Breast epithelium (tissue), 4 donors: ENCODE data around the gene GFOD1. TPM values are rescaled to one million over a fixed set of nuclear protein-coding genes. Genes with fewer than 3 reads are reported as not detected.
A peak's percentile ranks its signal among the peaks of the same experiment; 100 is the strongest.

Experiments used
- DNase-seq, 2 donors: peaks; one replicate each; pipeline ENCODE4 v3.0.0-alpha.2; 2019; ENCODE audit warnings: low spot score in 2 of 2
- H3K27ac ChIP-seq, 2 donors: fragments of 200-600 bp; sonication (generic) in 1 of 2; one replicate each; pipeline ENCODE4 v1.5.1; 2016 to 2019; ENCODE audit warnings: mild to moderate bottlenecking in 1 of 2
- H3K27me3 ChIP-seq, 2 donors: fragments of 200-600 bp; sonication (generic) in 1 of 2; one replicate each; pipeline versions ENCODE4 v1.5.1 to v1.6.0; 2017 to 2019; ENCODE audit warnings: control low read depth in 1 of 2, mild to moderate bottlenecking in 1 of 2
- H3K36me3 ChIP-seq: fragments of 200-600 bp; one replicate; pipeline ENCODE4 v1.5.1; 2019
- H3K4me1 ChIP-seq, 2 donors: fragments of 200-600 bp; sonication (generic); one replicate each; pipeline ENCODE4 v1.5.1; 2016 to 2019; ENCODE audit warnings: control low read depth in 1 of 2
- H3K4me3 ChIP-seq, 3 donors: fragments of 200-600 bp; sonication (generic); 1 replicate in 2 of 3; 2 replicates in 1 of 3; pipeline ENCODE4 v1.5.1; 2016 to 2019; ENCODE audit warnings: mild to moderate bottlenecking in 3 of 3, moderate library complexity in 2 of 3
- H3K9me3 ChIP-seq, 2 donors: fragments of 200-600 bp; sonication (generic) in 1 of 2; one replicate each; pipeline ENCODE4 v1.5.1; 2016 to 2019; ENCODE audit warnings: control low read depth in 1 of 2
- POLR2A ChIP-seq: fragments of 450-650 bp; IDR thresholded peaks from one replicate; pipeline ENCODE4 v1.6.1; 2016; ENCODE audit warnings: antibody characterized with exemption, mild to moderate bottlenecking, moderate library complexity
- POLR2AphosphoS5 ChIP-seq, 3 donors: sonication (generic); formaldehyde crosslinking; IDR thresholded peaks; one replicate each; pipeline ENCODE4 v1.6.1; 2017; ENCODE audit warnings: antibody characterized with exemption in 3 of 3
- intact Hi-C: fragments of 100-400 bp; cut with DNase I; formaldehyde crosslinking; loops from one replicate; pipeline ENCODE4 v1.15.1; 2023; ENCODE audit warnings: low total_unique reads
- total RNA-seq, 3 donors: library from RNA; depleted of rRNA; stranded (reverse); fragments of >200 nt; gene quantifications; one replicate each; pipeline ENCODE4 v1.1.0, GENCODE V29; 2016
- TF ChIP-seq, protein P1 (sequence below), 3 donors: fragments of 450-650 bp; IDR thresholded peaks; one replicate each; pipeline ENCODE4 v1.5.1; 2016 to 2017; ENCODE audit warnings: antibody characterized with exemption in 3 of 3, mild to moderate bottlenecking in 3 of 3, moderate library complexity in 3 of 3

Gene GFOD1
- total RNA-seq, 3 donors from 2014 or later = 11.6 to 33.3 (median 23.3) TPM

DNA sequence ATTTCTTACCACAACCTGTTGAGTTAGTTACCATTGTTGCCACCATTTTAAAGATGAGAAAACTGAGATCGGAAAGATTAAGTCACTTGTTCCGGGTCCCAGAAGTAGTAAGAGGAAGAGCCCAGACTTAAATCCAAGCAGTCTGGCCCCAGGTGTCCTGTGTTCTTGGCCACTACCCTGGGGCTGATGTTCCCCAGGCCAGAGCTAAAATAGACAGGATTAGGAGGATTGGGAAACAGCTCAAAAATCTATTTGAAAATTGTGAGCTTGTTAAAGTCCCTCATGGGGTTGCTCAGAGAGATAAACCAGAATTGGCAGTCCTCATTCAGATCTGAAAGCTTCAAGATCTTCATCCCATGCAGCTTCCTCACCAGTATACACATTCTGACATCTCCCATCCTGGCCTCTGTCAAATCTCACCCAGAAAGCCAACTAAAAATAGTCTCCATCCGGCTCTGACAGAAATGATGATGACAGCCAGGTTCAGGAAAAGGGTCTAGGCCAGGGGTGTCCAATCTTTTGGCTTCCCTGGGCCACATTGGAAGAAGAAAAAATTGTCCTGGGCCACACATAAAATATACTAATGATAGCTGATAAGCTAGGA lies 62.0 kb downstream of the GFOD1 start:
- Histone ChIP-seq H3K4me3 (no peak overlapping the region), H3K27ac (no peak overlapping the region), H3K36me3 (no peaks in the 10 kb centered on the region), H3K4me1 (peaks cover 0 to 6% of the 10 kb centered on the region in 2 donors), H3K27me3 (no peaks in the 10 kb centered on the region), H3K9me3 (no peaks in the 10 kb centered on the region)
- DNase-seq = no peak
- TF ChIP-seq, protein P1, sequence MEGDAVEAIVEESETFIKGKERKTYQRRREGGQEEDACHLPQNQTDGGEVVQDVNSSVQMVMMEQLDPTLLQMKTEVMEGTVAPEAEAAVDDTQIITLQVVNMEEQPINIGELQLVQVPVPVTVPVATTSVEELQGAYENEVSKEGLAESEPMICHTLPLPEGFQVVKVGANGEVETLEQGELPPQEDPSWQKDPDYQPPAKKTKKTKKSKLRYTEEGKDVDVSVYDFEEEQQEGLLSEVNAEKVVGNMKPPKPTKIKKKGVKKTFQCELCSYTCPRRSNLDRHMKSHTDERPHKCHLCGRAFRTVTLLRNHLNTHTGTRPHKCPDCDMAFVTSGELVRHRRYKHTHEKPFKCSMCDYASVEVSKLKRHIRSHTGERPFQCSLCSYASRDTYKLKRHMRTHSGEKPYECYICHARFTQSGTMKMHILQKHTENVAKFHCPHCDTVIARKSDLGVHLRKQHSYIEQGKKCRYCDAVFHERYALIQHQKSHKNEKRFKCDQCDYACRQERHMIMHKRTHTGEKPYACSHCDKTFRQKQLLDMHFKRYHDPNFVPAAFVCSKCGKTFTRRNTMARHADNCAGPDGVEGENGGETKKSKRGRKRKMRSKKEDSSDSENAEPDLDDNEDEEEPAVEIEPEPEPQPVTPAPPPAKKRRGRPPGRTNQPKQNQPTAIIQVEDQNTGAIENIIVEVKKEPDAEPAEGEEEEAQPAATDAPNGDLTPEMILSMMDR (IDR thresholded peaks at IDR 0.05) = no peak
- no peak for TF ChIP-seq POLR2A
- no peak for TF ChIP-seq POLR2AphosphoS5 (IDR thresholded peaks at IDR 0.05)
- intact Hi-C loops = no loop called here

DNA sequence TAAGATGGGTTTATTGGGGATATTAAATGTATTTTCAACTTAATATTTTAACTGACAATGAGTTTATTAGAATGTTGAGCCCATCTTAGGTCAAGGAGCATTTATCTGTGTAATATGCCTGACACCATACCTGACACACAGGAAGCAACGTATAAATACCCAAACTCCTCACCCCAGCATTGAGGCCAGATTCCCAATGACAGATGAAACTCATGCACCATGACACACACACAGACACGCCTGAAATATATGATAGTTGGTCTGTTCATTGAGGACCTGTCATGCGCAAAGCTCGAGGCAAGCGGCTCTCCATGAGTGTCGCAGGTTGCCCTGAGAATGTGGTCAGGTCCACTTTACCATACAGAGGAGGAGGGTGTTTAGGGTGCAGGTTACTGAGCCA lies 64.1 kb downstream of the GFOD1 start:
- peak overlapping the region; percentile 67 to 80 for H3K27ac ChIP-seq
- no peak for DNase-seq
- H3K9me3 ChIP-seq = no peaks in the 10 kb centered on the region
- TF ChIP-seq POLR2A (no peak), POLR2AphosphoS5 (IDR thresholded peaks at IDR 0.05) (no peak)
- TF ChIP-seq, protein P1 (IDR thresholded peaks at IDR 0.05) = no peak
- no peaks in the 10 kb centered on the region for H3K4me1 ChIP-seq
- H3K4me3 ChIP-seq = no peak overlapping the region
- no peaks in the 10 kb centered on the region for H3K27me3 ChIP-seq
- H3K36me3 ChIP-seq = no peaks in the 10 kb centered on the region
- intact Hi-C loops = no loop called here

DNA sequence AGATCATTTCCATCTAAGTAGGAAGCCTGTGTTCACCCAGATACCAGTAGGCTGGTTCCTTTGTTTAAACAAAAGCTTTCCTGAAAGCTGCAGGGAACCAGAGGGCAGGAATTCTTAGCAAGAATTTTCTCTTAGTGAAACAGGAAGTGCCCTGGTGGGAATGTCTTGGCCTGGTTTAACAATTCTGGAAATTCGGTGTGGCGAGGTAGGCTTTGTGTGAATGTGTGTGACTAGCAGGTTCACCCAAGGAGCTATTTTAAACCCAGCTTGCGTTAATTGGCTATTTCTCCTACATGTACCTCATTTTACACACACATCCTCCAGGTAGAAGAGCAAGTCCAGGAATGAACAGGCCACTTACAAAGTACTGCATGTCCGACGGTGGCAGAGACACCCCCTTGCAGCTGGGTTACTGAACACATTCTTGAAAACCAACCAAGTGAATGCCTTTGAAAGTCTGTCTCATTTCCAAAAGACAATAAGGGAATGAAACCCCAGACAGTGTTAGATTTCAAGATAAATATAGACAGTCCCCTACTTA lies 64.6 kb downstream of the GFOD1 start:
- peak overlapping the region; percentile 67 to 80 for H3K27ac ChIP-seq
- peak in 1 of 2 donors; percentile 40 for DNase-seq
- H3K4me1 ChIP-seq = no peaks in the 10 kb centered on the region
- H3K4me3 ChIP-seq = peak overlapping the region in 1 of 3 donors; percentile 19
- intact Hi-C loops = no loop called here
- H3K27me3 ChIP-seq = no peaks in the 10 kb centered on the region
- TF ChIP-seq POLR2A (no peak), POLR2AphosphoS5 (IDR thresholded peaks at IDR 0.05) (no peak)
- TF ChIP-seq, protein P1 (IDR thresholded peaks at IDR 0.05) = no peak
- H3K36me3 ChIP-seq = no peaks in the 10 kb centered on the region
- H3K9me3 ChIP-seq = no peaks in the 10 kb centered on the region

DNA sequence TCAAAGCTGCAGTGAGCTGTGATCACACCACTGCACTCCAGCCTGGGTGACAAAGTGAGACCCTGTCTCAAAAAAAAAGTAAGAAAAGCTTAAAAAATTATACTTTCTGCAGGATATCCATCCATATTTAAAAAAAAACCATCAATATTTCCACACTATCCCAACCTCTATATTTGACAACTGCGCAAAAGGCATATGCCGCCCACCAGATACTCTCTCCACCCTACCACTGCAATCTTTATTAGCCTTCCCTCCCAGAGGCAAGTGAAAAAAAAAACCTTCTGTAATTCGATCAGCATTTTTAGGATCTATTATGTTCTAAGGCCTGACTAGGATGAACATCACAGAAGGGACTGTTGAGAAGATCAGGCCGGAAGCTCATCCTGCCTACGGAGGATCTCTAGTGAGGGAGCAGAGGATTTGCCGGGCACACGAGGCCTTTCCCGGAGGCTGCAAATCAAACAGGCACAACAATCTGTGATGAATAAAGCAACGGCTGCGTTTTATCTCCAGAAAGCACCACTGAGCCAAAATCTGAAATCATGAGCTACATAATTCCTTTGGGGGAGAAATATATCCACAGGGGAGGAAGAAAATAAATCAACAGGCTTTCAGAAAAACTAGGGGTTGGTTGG lies 65.9 kb downstream of the GFOD1 start:
- TF ChIP-seq POLR2A (no peak), POLR2AphosphoS5 (IDR thresholded peaks at IDR 0.05) (no peak)
- TF ChIP-seq, protein P1 (IDR thresholded peaks at IDR 0.05) = no peak
- intact Hi-C loops = no loop called here
- no peak for DNase-seq

DNA sequence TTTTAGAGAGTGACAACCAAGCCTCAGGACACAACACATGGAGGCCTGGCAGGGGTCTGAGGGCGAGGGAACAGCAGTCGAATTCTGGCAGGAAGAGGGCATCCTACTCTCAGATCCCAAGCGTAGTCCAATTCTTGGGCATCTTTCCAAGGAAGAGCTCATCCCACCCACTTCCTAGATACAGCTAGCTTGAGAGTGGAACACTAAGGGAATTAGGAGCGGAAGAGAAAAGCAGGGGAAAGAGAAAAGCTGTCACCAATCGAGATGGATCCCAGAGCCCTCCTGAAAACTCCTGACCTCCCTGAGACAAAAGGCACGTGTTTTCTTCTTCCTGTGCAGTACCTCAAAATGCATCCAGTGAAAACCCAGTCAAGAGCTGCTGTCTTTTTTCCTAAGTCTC lies 67.1 kb downstream of the GFOD1 start:
- Histone ChIP-seq H3K4me1 (no peaks in the 10 kb centered on the region), H3K36me3 (no peaks in the 10 kb centered on the region), H3K27me3 (no peaks in the 10 kb centered on the region), H3K9me3 (no peaks in the 10 kb centered on the region), H3K4me3 (no peak overlapping the region), H3K27ac (peak overlapping the region in 1 of 2 donors; percentile 8)
- TF ChIP-seq POLR2A (no peak), POLR2AphosphoS5 (IDR thresholded peaks at IDR 0.05) (no peak)
- TF ChIP-seq, protein P1 (IDR thresholded peaks at IDR 0.05) = no peak
- DNase-seq = no peak
- intact Hi-C loops = no loop called here

More for the DNA sequence above, 65.9 kb downstream of the GFOD1 start:
- no peaks in the 10 kb centered on the region for H3K36me3 ChIP-seq
- H3K4me3 ChIP-seq = no peak overlapping the region
- no peaks in the 10 kb centered on the region for H3K9me3 ChIP-seq
- H3K27ac ChIP-seq = peak overlapping the region; percentile 67 to 68
- H3K27me3 ChIP-seq = no peaks in the 10 kb centered on the region
- no peaks in the 10 kb centered on the region for H3K4me1 ChIP-seq
